ENCODE measurements around the gene PHF23. TPM values are rescaled to one million over a fixed set of nuclear protein-coding genes. Genes with fewer than 3 reads are reported as not detected.

The PHF23 gene
- total RNA-seq, 1 experiment from 2014 or later, result 32.7 TPM

DNA sequence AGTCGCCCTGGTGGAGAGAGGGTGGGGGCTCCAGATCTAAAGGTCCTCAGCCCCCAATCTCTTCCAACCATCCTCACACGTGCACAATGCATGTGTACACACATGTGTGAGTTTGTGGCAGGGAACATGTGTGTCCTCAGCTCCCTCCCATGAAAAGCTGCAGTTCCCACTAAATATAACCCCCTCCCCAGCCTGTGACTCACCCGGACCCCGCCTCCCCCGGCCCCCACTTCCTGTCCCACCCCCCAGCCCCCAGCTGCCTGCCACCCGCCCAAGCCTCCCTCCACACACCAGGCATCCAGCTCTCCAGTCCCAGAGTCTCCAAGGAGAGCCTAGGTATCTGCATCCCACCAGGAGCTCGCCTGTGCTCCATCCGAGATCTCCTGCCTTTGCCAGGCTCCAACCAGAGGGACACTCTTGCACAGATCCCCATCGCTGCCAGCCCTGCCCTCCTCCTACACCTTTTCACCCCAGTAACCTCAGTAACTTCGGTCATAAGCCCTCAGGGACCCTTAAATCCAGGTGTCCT lies 23.5 kb downstream of the PHF23 start:
- ATAC-seq, result no peak
- Histone ChIP-seq H2AFZ (ENCODE audit: low read length) (no peak overlapping the region), H3K27ac (ENCODE audit: low read length) (no peak overlapping the region), H3K9me2 (replicated peaks; ENCODE audit: low read length) (no peaks in the 10 kb centered on the region), H3K27me3 (ENCODE audit: low read length) (no peaks in the 10 kb centered on the region), H4K20me1 (ENCODE audit: low read length) (no peaks in the 10 kb centered on the region), H3K4me1 (ENCODE audit: insufficient read depth, low read length) (peaks cover 25% of the 10 kb centered on the region), H3K4me2 (ENCODE audit: low read length) (peak overlapping the region; percentile 86), H3K9me3 (ENCODE audit: low read length) (no peaks in the 10 kb centered on the region), H3K79me2 (ENCODE audit: low read length) (peaks cover 31% of the 10 kb centered on the region), H3F3A (ENCODE audit: low read length, unreplicated experiment) (no peaks in the 10 kb centered on the region), H3K4me3 (ENCODE audit: low read length) (peak overlapping the region; percentile 65), H3K36me3 (ENCODE audit: low read depth, low read length) (no peaks in the 10 kb centered on the region), H3K9ac (ENCODE audit: low read length) (no peak overlapping the region)
- DNase-seq, result no peak
- CTCF ChIA-PET, result interaction anchor here (0.7 kb wide), 1 partner anchor 180 kb away, joined by 4 read pairs; the partner anchor contains the start of gene SLC16A13
- intact Hi-C loops (cut with micrococcal nuclease), result no loop called here
- no TSS peak for BruUV-seq (replicated peaks)
- TF ChIP-seq, protein P1, sequence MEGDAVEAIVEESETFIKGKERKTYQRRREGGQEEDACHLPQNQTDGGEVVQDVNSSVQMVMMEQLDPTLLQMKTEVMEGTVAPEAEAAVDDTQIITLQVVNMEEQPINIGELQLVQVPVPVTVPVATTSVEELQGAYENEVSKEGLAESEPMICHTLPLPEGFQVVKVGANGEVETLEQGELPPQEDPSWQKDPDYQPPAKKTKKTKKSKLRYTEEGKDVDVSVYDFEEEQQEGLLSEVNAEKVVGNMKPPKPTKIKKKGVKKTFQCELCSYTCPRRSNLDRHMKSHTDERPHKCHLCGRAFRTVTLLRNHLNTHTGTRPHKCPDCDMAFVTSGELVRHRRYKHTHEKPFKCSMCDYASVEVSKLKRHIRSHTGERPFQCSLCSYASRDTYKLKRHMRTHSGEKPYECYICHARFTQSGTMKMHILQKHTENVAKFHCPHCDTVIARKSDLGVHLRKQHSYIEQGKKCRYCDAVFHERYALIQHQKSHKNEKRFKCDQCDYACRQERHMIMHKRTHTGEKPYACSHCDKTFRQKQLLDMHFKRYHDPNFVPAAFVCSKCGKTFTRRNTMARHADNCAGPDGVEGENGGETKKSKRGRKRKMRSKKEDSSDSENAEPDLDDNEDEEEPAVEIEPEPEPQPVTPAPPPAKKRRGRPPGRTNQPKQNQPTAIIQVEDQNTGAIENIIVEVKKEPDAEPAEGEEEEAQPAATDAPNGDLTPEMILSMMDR (conservative IDR thresholded peaks at IDR 0.05; ENCODE audit: low read depth, low read length), result no peak
- TF ChIP-seq EZH2phosphoT487 (IDR thresholded peaks at IDR 0.05; ENCODE audit: borderline replicate concordance, low read length) (no peak), EZH2 (IDR thresholded peaks at IDR 0.05; ENCODE audit: low read length, unreplicated experiment) (no peak)
- POLR2A ChIA-PET (ENCODE audit: unreplicated experiment), result no interaction called here

GRCh38 chr17:7215136-7215638 lies 24.1 kb downstream of the PHF23 start:
- Histone ChIP-seq H3K9me3 (ENCODE audit: low read length) (no peaks in the 10 kb centered on the region), H3F3A (ENCODE audit: low read length, unreplicated experiment) (no peaks in the 10 kb centered on the region), H3K4me2 (ENCODE audit: low read length) (peak overlapping the region; percentile 82), H3K79me2 (ENCODE audit: low read length) (peaks cover 29% of the 10 kb centered on the region), H3K27ac (ENCODE audit: low read length) (no peak overlapping the region), H4K20me1 (ENCODE audit: low read length) (no peaks in the 10 kb centered on the region), H3K4me1 (ENCODE audit: insufficient read depth, low read length) (peaks cover 23% of the 10 kb centered on the region), H3K9me2 (replicated peaks; ENCODE audit: low read length) (no peaks in the 10 kb centered on the region), H2AFZ (ENCODE audit: low read length) (no peak overlapping the region), H3K4me3 (ENCODE audit: low read length) (peak overlapping the region; percentile 63; the same call in 1 of the 2 replicates), H3K27me3 (ENCODE audit: low read length) (no peaks in the 10 kb centered on the region), H3K9ac (ENCODE audit: low read length) (no peak overlapping the region), H3K36me3 (ENCODE audit: low read depth, low read length) (no peaks in the 10 kb centered on the region)
- no TSS peak for BruUV-seq (replicated peaks)
- intact Hi-C loops (cut with micrococcal nuclease), result no loop called here
- no peak for TF ChIP-seq EZH2phosphoT487 (IDR thresholded peaks at IDR 0.05; ENCODE audit: borderline replicate concordance, low read length)
- TF ChIP-seq, protein P1 (conservative IDR thresholded peaks at IDR 0.05; ENCODE audit: low read depth, low read length), result no peak
- TF ChIP-seq EZH2 (IDR thresholded peaks at IDR 0.05; ENCODE audit: low read length, unreplicated experiment), result no peak
- DNase-seq, result peak; percentile 86
- POLR2A ChIA-PET (ENCODE audit: unreplicated experiment), result no interaction called here
- ATAC-seq, result no peak
- CTCF ChIA-PET, result interaction anchor here (0.7 kb wide), 1 partner anchor 179 kb away, joined by 4 read pairs; the partner anchor contains the start of gene SLC16A13
